GM18507 (cell line): ENCODE data around the gene BPIFA2.

Experiments
- DNase-seq: peaks from one replicate; pipeline ENCODE4 v3.0.0; 2011; ENCODE audit warnings: low read depth; ENCODE audit not compliant: insufficient read length; ENCODE audit errors: extremely low spot score
- FAIRE-seq: peaks from 2 replicates; lab custom pipeline; 2011; peaks lifted over from hg19 to GRCh38; lab: Jason Lieb, UNC

The BPIFA2 gene

GRCh38 chr20:33187491-33187890, 19.5 kb downstream of the BPIFA2 start:
- no peak for FAIRE-seq
- no peak for DNase-seq

- no peak for DNase-seq
Measured at GRCh38 chr20:33188421-33188820, 20.5 kb downstream of the BPIFA2 start.

DNA sequence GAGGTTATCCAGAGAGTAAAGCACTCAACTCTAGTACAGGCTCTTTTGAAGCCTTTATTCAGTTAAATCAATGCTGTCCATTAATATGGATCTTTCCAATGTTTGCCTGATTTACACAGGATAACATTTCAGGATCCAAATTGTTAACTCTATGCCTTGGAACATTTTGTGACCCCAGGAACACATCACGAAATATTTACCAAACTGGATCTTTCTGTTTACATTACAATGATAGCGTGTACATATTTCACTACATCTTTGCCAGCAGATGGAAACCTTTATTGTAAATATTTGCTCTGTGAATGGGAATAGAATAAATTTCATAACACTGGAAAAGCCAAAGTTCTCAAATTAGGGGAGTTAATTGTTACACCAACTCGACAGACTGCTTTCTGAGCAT, 23.5 kb downstream of the BPIFA2 start:
- no peak for DNase-seq
- FAIRE-seq = no peak

More at GRCh38 chr20:33188421-33188820, 20.5 kb downstream of the BPIFA2 start:
- no peak for FAIRE-seq

- DNase-seq = no peak
- FAIRE-seq = no peak
Measured at GRCh38 chr20:33191955-33192354, 24.0 kb downstream of the BPIFA2 start.

GRCh38 chr20:33192912-33193501, 25.0 kb downstream of the BPIFA2 start:
- DNase-seq (no peak), FAIRE-seq (no peak)

DNA sequence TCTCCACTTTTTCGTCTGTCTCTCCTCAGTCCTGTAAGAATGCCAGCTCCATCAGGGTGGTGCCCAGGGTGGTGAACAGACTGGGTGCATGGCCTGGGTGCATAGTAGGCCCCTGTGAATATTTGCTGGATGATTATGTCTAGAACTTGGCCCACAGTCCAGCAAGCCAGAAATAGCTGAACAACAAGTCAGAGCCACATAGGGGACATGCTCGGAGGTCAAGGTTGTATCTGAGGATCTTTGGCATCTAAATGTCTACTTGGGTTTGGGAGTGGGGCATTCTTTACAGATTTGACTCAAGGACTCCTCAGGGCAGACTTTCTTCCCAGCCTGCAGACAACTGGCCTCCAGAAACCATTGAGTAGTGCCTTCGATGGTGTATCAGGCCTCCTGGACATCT, 31.1 kb downstream of the BPIFA2 start:
- DNase-seq (no peak), FAIRE-seq (no peak)

DNA sequence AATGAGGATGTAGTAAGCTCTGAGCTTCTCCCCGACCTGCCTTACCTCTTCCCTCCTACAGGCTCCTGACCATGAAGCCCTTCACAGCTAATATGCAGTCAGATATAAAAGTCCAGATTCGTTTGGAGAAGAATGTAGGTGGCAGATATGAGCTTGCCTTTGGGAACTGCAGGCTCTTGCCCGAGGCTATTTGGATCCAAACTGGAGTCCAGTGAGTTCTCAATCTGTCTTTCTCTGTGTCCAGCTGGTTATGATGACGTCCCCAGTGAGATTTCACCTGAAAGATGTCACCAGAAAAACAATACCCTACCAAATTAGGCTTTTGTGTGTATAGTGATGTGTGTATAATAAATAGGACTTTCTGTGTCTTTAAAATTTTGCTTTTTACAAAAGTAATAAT, 34.5 kb downstream of the BPIFA2 start:
- DNase-seq (no peak), FAIRE-seq (no peak)

GRCh38 chr20:33203444-33203843, 35.5 kb downstream of the BPIFA2 start:
- no peak for FAIRE-seq
- DNase-seq = no peak

DNA sequence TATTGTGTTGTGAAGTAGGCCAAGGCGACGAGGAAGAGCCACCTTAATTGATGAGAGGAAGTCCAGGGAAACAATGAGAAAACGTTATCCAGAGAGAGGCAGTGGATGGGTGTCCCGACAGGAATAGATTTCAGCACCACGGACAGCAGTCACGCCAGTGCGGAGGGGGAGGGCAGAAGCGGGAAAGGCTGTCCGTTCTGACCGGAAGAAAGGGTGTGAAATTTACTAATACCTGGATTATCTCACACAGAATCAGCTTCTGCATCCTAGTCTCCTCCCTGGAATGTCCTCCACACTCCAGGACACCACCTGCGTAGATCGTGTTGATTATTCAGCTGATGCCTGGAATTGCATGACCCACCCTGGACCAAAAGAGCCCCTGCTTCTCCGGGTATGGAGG, 41.8 kb downstream of the BPIFA2 start:
- FAIRE-seq (peak; percentile 46), DNase-seq (peak; percentile 15)

DNA sequence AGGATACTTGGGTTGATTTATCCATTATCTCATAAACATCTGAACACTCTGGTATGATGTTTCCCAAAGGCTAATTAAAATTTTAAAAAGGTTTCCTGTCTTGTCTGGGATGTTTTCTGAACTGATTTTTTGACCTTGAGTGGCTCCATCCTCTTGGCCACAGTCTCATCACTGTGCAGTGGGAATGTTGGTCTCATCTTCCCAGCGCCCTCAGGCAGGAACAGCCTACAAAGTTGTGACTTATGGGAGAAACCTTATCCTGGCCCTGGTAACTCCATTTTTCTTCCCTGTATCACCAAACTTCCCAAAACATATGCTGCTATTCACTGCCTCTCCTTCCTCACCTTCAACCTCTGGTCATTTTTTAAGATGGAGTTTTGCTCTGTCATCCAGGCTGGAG, 42.4 kb downstream of the BPIFA2 start:
- FAIRE-seq (no peak), DNase-seq (no peak)

- DNase-seq (peak; percentile 15), FAIRE-seq (peak; percentile 53)
Measured at GRCh38 chr20:33211817-33212424, 44.0 kb downstream of the BPIFA2 start.

GRCh38 chr20:33217052-33217451, 49.1 kb downstream of the BPIFA2 start, which contains the start of gene BPIFA3:
TSS of gene BPIFA3 (plus strand) at chr20:33217352. CDS start at chr20:33217537, 185 bp downstream.
- FAIRE-seq = no peak

DNA sequence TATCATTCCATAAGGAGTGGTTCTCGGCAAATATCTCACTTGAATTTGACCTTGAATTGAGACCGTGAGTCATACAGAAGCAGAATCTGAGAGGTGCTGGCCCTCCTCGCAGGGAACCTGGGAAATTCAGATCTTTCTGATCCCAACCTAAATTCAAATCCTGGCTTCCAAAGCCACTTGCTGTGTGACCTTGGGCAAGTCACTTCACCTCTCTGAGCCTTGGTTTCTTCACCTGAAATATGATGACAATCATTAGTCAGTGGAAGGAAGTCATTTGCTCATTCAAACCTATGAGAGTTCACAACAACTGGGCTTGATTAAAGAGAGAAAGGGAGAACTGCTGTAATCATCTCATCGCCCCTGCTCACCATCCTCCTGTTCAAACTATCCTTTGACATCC, 56.4 kb downstream of the BPIFA2 start:
- FAIRE-seq = no peak
- no peak for DNase-seq

More at GRCh38 chr20:33217052-33217451, 49.1 kb downstream of the BPIFA2 start, which contains the start of gene BPIFA3:
- no peak for DNase-seq

DNA sequence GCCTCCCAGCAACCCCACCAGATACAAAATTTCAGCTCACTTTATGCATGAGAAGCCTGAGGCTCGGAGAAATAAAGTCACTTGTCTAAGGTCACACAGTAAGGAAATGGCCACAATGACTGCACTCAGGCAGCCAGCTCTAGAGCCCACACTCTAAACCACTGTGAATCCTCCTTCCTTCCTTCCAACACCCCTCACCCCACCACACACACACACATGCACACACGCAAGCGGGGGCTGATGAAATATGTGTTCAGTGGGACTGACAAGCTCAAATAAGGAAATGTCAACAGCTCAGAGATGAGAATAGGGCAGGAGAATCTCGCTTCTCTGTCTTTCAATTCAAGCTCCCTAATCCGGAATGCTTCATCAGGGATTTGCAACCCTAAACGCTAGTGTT, 61.9 kb downstream of the BPIFA2 start:
- FAIRE-seq (no peak), DNase-seq (no peak)
